Progenitor cell of endocrine pancreas (in vitro differentiated cells): ENCODE measurements around the gene PDCD10. TPM values are rescaled to one million over a fixed set of nuclear protein-coding genes. Genes with fewer than 3 reads are reported as not detected.
A peak's percentile ranks its signal among the peaks of the same experiment; 100 is the strongest.

Experiments used
- DNase-seq: peaks from one replicate; pipeline ENCODE4 v3.0.0; 2021; ENCODE audit warnings: low spot score; ENCODE audit not compliant: unreplicated experiment
- H3K27ac Mint-ChIP-seq: 2 replicates; pipeline ENCODE4 v1.8.0; 2021; ENCODE audit warnings: mild to moderate bottlenecking, moderate library complexity, mixed read lengths
- H3K27me3 Mint-ChIP-seq: 2 replicates; pipeline ENCODE4 v1.8.0; 2021; ENCODE audit warnings: mixed read lengths
- H3K36me3 Mint-ChIP-seq: 2 replicates; pipeline ENCODE4 v1.8.0; 2022; ENCODE audit warnings: mixed read lengths; ENCODE audit not compliant: insufficient read depth
- H3K4me1 Mint-ChIP-seq: 2 replicates; pipeline ENCODE4 v1.8.0; 2021; ENCODE audit warnings: low read depth, mixed read lengths
- H3K4me3 Mint-ChIP-seq: 2 replicates; pipeline ENCODE4 v1.8.0; 2021; ENCODE audit warnings: low read depth, mild to moderate bottlenecking, moderate library complexity, mixed read lengths
- H3K9me3 Mint-ChIP-seq: 2 replicates; pipeline ENCODE4 v1.8.0; 2021; ENCODE audit warnings: low read depth, mixed read lengths
- total RNA-seq: library from RNA; stranded (reverse); gene quantifications from 2 replicates; pipeline ENCODE4 v1.2.1, GENCODE V29; 2021
- TF ChIP-seq, protein P1 (sequence below): fragments of 200-600 bp; sonication (generic); IDR thresholded peaks from one replicate; pipeline ENCODE4 v1.5.0; 2021; ENCODE audit warnings: antibody characterized with exemption, mild to moderate bottlenecking; ENCODE audit not compliant: unreplicated experiment

The PDCD10 gene
- total RNA-seq, 1 donor from 2014 or later = 45.7 TPM

DNA sequence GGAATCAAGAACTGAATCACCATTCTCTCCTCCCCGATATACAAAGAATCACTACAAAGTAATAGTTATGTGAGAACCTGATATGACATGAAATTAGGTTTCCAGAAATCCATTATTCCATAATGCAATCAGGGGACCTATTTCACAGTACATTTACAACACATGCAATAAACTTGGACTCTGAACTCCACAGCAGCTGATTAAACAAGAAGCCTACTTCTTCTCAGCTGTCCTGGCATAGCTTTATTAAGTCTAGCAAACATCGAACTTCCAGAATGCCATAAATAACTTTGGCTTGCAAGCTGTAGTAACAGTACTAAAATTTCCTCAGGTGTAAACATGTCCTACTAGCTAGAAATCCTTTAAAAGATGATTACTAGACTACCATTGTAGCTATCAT is 17.8 kb downstream of the PDCD10 start:
- Mint-ChIP-seq H3K27me3 (no peaks in the 10 kb centered on the region), H3K4me3 (no peak overlapping the region), H3K36me3 (peaks cover 70% of the 10 kb centered on the region), H3K4me1 (no peaks in the 10 kb centered on the region), H3K9me3 (peaks cover 30% of the 10 kb centered on the region), H3K27ac (no peak overlapping the region)
- DNase-seq = no peak
- TF ChIP-seq, protein P1, sequence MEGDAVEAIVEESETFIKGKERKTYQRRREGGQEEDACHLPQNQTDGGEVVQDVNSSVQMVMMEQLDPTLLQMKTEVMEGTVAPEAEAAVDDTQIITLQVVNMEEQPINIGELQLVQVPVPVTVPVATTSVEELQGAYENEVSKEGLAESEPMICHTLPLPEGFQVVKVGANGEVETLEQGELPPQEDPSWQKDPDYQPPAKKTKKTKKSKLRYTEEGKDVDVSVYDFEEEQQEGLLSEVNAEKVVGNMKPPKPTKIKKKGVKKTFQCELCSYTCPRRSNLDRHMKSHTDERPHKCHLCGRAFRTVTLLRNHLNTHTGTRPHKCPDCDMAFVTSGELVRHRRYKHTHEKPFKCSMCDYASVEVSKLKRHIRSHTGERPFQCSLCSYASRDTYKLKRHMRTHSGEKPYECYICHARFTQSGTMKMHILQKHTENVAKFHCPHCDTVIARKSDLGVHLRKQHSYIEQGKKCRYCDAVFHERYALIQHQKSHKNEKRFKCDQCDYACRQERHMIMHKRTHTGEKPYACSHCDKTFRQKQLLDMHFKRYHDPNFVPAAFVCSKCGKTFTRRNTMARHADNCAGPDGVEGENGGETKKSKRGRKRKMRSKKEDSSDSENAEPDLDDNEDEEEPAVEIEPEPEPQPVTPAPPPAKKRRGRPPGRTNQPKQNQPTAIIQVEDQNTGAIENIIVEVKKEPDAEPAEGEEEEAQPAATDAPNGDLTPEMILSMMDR = no peak

DNA sequence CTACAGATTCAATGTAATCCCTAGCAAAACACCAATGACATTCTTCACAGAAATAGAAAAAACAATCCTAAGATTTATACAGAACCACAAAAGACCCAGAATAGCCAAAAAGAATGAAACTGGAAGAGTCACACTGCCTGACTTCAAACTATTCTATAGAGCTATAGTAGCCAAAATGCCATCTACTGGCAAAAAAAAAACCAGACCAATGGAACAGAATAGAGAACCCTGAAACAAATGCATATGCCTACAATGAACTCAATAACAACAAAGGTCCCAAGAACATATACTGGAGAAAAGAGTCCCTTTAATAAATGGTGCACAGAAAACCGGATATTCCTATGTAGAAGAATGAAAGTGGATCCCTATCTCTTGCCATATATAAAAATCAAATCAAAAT is 19.8 kb downstream of the PDCD10 start:
- Mint-ChIP-seq H3K4me1 (no peaks in the 10 kb centered on the region), H3K9me3 (peaks cover 30% of the 10 kb centered on the region), H3K27ac (no peak overlapping the region), H3K27me3 (no peaks in the 10 kb centered on the region), H3K36me3 (peaks cover 80% of the 10 kb centered on the region), H3K4me3 (no peak overlapping the region)
- DNase-seq = no peak
- TF ChIP-seq, protein P1 = no peak

DNA sequence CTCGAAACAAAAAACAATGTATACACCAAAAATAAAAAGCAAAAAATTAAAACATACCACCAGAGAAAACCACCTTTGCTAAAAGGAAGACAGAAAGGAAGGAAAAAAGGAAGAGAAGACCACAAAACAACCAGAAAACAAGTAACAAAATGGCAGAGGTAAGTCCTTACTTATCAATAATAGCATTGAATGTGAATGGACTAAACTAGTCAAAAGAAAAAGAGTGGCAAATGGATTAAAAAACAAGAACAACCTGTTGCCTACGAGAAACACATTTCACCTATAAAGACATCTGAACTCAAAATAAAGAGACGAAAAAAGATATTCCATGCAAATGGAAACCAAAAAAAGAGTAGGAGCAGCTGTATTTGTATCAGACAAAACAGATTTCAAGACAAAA is 22.2 kb downstream of the PDCD10 start:
- H3K9me3 Mint-ChIP-seq = peaks cover 30% of the 10 kb centered on the region
- H3K4me3 Mint-ChIP-seq = no peak overlapping the region
- no peak overlapping the region for H3K27ac Mint-ChIP-seq
- TF ChIP-seq, protein P1 = no peak
- H3K4me1 Mint-ChIP-seq = peaks cover 8% of the 10 kb centered on the region
- DNase-seq = no peak
- H3K27me3 Mint-ChIP-seq = no peaks in the 10 kb centered on the region
- H3K36me3 Mint-ChIP-seq = peaks cover 69% of the 10 kb centered on the region

DNA sequence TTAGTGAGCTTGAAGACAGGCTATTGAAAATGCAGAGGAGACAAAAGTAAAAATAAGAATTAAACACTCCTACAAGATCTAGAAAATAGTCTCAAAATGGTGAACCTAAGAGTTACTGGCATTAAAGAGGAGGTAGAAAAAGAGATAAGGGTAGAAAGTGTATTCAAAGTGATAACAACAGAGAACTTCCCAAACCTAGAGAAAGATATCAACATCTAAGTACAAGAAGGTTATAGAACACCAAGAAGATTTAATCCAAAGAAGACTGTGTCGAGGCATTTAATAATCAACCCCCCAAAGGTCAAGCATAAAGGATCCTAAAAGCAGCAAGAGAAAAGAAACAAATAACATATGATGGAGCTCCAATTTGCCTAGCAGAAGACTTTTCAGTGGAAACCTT is 23.3 kb downstream of the PDCD10 start:
- Mint-ChIP-seq H3K27ac (no peak overlapping the region), H3K36me3 (peaks cover 64% of the 10 kb centered on the region), H3K9me3 (peaks cover 30% of the 10 kb centered on the region), H3K4me1 (peaks cover 8% of the 10 kb centered on the region), H3K4me3 (no peak overlapping the region), H3K27me3 (no peaks in the 10 kb centered on the region)
- TF ChIP-seq, protein P1 = no peak
- no peak for DNase-seq

DNA sequence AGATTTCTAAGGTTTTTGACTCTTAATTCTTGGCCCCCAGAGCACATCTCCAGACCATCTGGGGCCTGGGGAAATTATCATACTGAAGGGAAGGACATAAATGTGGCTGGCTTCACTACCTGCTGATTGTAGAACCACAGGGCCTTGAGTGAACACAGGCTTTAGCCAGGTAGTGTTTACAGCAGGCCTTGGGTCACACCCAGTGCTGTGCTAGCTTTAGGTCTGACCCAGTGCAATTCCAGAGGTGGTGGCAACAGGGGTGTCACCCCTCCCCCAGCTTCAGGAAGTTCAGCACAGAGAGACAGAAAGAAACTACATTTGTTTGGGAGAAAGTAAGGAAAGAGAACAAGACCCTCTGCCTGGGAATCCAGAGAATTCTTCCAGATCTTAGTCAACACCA is 24.1 kb downstream of the PDCD10 start:
- Mint-ChIP-seq H3K4me3 (no peak overlapping the region), H3K27ac (peak overlapping the region; percentile 50), H3K4me1 (peaks cover 12% of the 10 kb centered on the region), H3K9me3 (peaks cover 27% of the 10 kb centered on the region), H3K27me3 (no peaks in the 10 kb centered on the region), H3K36me3 (peaks cover 61% of the 10 kb centered on the region)
- DNase-seq = no peak
- TF ChIP-seq, protein P1 = no peak
